HG03108 (cell line): Measurements from ENCODE around the gene RPL18.
A peak's percentile ranks its signal among the peaks of the same experiment; 100 is the strongest.
"Not testable (repeated sequence)": the region's sequence is repeated elsewhere in the genome, so short reads cannot be mapped to it uniquely, and the experiment has no call there.

ENCODE experiments used
- ATAC-seq: cut with Tn5 transposase; IDR thresholded peaks from one replicate; pipeline ENCODE4 v1.9.1; 2021; ENCODE audit warnings: moderate library complexity; ENCODE audit not compliant: unreplicated experiment

Gene RPL18

DNA sequence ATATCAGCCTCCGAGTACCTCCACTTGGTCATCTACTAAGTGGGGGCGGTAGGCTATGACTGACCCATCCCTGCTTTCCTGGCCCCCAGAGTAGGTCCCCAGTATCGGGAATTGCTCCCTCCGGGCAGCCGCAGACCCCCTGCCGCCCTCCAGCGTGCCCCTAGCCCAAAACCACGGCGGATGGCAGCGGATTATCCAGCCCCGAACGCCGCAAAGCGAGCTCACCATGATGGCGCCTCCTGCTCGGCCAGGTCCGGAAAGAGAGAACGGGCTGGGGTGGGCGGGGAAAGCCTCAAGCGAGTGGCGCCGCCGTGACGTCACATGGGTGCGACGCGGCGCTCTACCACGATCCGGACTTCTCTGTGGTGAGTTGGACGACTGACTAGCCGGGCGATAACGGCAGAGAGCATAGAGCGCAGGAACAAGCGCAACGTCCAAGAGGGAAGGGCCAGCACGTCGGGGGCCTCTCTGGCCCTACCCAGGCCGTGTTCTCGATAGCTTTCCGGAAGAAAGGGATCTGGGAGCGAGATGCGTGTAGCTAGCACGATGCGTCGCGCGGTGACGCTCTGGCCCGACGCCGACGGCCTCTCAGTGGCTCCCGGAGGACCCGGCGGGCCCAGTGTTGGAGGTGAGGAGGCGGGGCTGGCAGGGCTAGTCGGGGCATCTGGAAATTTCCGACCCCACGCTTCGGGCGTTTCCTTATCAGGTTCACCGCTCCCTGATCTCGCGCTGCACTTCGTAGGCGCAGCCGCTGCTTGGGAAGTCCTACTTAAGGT lies at the start of gene RPL18, which contains the start of gene SPHK2:
Gene RPL18, minus strand, starts transcription at position 263 of the 776 bp plus-strand sequence. Its CDS starts 35 bp downstream, at position 228.
Gene SPHK2, plus strand, starts transcription at position 591 of the 776 bp plus-strand sequence. CDS start 1,009 bp downstream, outside the sequence.
- peak; percentile 77 for ATAC-seq

DNA sequence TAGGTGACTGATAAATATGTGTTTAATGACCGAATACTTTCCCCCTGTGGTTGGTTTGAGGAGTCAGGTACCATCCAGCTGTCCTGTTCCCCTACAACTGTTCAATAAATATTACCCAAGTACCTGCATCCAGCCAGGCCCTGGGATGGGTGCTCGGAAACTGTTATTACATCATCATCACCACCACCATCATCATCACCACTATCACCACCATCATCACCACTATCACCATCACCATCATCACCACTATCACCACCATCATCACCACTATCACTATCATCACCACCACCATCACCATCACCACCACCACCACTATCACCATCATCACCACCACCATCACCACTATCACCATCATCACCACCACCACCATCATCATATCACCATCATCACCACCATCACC lies 49.8 kb upstream of the RPL18 start:
- ATAC-seq, result no peak

DNA sequence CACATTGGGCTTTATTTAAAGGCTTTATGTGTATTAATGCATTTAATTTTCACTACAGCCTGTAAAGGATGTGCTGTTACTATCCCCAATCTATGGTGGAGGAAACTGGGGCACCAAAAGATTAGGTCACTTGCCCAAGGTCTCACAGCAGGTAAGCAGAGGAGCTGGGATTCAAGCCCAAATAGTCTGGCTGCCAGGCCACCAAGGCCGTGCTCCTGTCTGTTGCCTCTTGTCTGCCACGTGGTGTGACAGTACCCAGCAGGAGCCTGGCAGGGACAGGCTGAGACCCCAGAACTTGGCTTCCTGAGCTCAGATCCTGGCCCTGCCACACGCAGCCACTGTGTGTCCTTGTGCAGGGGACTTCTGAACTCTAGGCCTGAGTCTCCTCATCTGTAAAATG lies 49.4 kb upstream of the RPL18 start:
- ATAC-seq, result no peak

DNA sequence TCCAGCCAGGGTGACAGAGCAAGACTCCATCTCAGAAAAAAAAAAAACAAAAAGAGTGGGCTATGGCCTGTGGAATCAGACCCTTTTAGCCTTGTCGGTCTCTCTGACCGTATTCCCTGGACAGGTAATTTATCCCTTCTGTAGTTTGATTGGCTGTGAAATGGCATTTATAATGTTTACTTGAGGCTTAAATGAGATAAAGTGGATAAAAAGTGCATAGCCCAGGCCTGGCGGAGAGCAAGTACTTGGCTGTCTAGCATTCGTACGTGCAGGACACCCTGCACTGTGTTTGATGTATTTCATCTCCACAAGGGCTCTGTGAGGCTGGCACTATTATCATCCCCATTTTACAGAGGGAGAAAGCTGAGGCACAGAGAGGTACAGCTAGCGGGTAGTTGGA lies 46.8 kb upstream of the RPL18 start:
- no peak for ATAC-seq

- no peak for ATAC-seq
Observed at GRCh38 chr19:48664476-48664875, 45.5 kb upstream of the RPL18 start.

DNA sequence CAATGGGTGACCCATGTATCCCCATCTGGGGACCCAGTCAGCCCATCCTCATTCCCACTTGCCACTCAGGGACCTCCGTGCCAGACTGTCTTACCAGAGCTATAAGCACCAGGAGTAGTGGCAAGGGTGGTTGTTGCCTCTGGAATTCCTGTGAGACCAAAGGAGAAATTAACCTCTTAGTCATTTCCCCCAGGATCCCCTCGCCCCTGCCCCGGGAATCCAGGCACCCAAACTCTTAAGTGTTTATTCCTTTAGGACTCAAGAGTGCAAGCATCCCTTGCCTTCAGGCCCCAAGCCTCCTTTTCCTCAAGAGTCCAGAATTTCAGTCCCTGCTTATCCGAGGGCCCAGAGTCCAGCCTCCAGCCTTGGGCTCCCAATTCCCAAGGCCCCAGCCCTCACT lies 44.7 kb upstream of the RPL18 start:
- no peak for ATAC-seq

DNA sequence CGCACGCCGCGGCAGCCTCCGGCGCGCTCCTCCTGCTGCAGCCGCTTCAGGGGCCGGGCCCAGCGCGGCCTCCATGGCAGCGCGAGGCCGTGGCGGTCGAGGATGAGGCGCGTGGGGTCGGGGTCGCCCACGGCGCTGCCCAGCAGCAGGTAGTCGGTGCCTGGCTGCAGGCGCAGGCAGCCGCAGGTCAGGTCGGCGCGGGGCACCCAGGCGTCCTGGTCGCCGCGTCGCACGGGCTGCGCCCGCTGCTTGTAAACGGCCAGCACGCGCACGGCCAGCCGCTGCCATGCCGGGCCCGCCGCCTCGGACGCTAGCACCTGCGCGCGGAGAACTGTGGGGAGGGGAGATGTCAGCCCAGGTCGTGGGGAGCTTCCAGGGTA lies 42.7 kb upstream of the RPL18 start:
- no peak for ATAC-seq

DNA sequence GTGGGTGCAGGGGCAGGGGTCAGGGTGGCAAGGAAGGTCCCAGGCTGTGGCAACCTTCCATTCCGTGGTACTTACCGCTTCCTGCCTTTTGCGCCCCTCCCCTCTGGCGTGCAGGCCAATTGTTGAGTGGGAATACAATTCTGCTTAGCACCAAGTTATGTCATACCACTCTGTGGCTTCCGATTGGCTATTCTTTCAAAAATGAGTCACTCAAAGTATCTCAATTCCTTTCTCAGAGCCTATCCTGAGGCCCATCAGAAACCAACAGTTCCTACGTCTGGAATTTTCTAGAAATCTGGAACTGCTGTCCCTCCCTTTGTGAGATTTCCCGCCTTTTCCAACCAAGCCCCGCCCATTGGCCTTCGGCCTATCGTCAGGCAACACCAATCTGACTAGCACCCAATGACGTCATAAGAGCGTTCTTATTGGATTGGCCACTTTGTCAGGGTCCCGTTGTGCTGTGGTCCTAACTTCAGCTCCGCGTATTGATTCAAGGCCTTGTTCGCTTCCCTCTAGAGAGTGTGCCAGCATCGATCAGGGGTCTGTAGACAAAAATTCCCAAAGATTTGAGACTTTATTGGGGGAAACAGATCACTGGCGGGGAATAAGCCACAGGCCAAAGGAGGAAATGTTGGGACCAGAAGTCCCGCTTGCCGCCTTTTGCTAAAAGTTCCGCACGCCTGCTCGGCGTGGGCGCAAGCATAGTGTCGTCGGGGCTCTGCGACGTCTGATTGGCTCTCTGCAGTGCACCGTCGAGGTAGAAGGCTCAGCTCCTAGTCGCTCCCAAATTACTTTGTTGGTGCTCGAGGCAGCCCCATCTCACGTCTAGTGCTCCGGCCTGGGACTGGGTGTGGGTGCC lies 42.1 kb upstream of the RPL18 start:
- ATAC-seq, result peak; percentile 71

DNA sequence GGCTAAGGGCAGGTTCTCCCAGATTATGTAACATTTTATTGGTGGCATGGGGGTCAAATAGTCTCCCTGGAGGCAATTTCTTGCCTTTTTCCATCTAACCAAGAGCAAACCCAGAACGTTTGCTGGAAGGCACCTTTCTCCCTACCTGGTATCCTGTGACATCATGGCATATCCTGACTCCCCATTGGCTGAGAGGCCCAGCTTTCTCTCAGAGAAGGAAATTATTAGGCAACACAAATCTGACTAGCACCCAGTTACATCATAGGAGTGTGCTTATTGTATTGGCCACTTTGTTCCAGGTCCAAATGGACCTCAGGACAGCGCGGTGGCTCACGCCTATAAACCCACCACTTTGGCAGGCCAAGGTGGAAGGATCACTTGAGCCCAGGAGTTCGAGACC lies 40.8 kb upstream of the RPL18 start:
- no peak for ATAC-seq

DNA sequence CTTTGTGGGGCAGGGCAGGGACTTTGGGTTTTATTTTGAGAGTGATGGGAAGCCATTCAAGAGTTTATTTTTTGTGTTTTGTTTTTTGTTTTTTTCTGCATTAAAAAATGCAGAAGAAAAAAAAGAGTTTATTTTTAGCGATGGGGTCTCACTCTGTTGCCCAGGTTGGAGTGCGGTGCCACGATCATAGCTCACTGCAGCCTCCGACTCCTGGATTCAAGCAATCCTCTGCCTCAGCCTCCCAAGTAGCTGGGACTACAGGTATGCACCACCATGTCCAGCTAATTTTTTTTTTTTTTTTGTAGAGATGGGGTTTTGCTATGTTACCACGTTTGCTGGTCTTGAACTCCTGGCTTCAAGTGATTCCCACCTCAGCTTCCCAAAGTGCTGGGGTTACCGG lies 39.5 kb upstream of the RPL18 start:
- ATAC-seq, result no peak

GRCh38 chr19:48657828-48658227 lies 38.9 kb upstream of the RPL18 start:
- not testable (repeated sequence) for ATAC-seq

DNA sequence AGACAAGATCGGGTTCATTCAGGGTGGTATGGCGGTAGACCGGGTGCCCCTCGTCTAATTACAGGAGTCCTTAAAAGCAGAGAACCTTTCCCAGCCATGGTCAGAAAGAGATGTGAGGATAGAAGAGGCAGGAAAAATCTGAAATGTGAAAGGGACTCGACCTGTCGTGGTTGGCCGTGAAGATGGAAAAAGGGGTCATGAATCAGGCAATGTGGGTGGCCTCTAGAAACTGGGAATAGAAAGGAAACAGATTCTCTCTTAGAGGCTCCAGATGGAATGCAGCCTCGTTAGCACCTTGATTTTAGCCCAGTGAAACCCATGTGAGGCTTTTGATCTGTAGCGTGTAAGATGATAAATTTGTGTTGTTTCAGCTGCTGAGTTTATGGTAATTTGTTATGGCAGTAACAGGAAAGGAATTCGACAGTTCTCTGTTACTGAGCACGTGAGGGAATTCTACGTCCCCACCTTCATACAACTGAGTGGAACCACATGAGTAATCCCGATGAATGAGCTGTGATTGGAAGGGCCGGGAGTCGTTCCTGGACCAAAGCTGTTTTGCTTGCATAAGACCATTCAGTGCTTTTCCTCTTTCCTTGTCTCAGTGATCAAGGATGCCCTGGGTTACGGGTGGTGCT lies 38.0 kb upstream of the RPL18 start:
- no peak for ATAC-seq

DNA sequence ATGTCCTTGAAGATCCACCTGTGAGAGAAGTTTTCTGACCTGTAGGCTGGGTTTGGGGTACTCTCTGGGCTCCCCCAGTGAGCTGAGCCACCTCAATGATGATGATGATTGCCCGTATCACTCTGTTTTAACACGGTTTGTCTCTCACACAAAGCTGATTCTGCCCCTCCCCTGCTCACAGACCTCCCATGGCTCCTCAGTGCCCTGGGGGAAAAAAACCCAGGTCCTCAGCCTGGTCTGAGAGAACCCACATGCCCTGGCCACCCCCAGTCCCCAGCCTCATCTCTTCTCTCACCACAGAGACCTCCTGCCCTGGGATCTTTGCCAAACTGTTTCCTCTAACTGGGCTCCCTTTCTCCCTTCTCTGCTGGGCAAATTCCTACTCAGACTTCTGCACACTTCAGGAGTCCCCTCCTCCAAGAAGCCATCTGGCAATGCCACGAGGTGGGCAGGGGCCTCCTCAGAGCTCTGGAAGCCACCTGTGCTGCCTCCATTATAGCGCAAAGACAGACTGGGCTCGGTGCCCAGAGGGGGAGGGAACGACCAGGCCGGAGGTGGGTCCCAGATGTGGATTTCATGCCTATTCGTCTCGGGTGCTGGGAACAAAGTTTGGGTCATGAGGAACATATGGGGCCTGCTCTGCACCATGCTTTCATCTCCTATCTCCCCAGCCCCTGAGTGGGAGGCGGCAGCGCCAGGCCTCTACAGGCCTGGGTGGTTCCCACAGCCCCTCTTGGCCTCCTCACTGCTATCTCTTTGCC lies 35.5 kb upstream of the RPL18 start:
- no peak for ATAC-seq

GRCh38 chr19:48651683-48652048 lies 32.7 kb upstream of the RPL18 start:
- ATAC-seq, result no peak

GRCh38 chr19:48650974-48651682 lies 32.1 kb upstream of the RPL18 start:
- no peak for ATAC-seq

DNA sequence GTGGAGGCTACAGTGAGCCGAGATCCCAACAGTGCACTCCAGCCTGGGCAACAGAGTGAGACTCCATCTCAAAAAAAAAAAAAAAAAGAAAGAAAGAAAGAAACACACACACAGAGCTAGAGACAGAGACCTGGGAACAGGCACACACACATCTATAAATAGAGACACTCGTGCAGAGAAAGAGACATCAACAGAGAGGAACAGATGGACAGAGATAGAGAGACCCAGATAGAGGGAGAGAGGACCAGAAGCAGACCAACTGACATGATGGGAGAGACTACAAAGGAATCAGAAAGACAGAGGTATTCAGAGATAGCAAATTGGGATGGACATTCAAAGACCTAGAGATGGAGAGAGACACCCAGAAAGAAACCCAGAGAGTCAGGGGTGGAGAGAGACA lies 29.2 kb upstream of the RPL18 start:
- ATAC-seq, result no peak

DNA sequence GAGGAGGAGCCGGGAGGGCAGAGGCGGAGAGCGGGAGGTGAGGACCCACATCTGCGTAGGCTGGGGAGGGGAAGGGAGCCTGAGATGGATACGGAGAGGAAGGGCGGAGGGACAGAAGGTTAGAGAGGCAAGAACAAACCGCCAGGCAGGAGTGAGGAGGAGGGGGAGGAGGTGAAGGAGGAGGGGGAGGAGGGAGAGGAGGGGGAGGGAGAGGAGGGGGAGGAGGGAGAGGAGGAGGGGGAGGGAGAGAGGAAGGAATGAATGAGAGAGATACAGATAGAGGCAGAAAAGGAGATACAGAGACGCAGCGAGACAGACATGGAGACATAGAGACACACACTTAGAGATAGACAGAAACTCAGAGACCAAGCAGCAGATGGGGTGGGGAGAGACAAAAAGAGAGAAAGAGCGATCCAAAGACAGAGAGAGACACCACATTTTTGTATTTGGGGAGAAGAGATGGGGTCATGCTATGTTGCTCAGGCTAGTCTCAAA lies 27.8 kb upstream of the RPL18 start:
- ATAC-seq, result no peak

DNA sequence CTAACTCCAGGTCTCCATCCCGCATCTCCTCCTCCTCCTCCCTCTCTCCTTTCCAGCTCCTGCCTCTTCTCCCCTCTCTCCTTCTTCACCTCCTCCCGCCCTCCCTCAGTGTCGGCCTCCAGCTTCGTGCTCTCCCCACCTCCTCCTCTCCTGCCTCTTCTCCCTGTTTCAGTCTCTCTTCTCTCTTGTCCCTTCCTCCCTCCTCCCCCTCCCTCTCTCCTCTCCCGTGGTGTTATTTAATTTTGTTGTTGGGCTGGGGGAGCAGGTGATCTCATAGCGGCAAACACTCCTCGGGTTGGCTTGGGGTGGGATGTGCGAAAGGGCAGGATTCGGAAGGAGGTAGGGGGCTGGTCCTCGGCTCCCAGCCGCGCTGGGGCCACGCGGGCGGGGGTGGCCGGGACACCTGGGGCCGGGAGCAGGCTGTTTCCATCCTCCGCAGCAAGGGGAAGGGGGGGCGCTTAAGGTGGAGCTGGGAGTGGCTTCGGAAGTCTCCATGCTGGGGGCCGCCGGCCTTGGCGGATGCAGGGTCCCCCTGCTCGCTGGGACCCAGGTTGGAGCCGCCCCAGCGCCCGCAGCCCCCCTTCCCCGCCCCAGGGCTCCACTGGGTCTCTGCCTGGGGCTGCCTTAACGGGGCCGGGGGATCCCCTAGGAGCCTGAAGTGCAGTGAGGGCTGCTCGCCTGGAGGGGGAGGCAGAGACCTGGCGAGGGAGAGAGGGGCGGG lies 27.2 kb upstream of the RPL18 start, which contains the start of gene CA11:
Gene CA11, minus strand, starts transcription at position 187 of the 721 bp plus-strand sequence. CDS start 555 bp downstream, outside the sequence.
- peak; percentile 71 for ATAC-seq

- ATAC-seq, result no peak
Observed at GRCh38 chr19:48645620-48646000, 26.6 kb upstream of the RPL18 start.
